ENCODE results near the gene GGT5.

DNA sequence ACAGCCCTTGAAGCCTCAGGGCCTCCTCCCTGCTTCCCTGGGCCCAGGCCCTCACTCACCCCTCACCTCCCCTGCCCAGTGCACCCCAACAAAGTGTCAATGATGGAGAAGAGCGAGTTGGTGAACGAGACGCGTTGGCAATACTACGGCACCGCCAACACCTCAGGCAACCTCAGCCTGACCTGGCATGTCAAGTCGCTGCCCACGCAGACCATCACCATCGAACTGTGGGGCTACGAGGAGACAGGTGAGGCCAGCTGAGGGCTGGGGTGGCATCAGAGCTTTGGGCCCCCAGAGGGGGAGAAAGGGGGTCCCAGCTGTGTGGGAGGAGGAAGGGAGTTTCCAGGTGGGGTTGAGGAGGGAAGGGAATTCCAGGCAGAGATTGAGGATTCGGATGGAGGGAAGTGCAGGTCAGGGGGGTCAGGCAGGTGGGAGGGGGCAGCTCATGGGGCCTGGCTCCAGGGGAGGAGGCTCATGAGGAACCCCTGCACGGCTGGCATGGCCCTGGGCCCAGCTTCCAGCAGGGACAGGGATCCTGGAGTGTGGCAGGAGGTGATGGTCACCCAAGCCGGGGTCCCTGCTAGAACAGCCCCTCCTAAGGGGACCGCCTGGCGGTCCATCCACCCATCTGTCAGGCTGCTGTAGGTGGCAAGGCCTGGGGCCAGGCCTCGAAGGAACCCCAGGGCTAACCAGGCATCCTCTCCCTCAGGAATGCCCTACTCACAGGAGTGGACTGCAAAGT lies 60.7 kb downstream of the GGT5 start:
- TF ChIP-seq CTCF (conservative IDR thresholded peaks at IDR 0.05 in 1 of 2, IDR thresholded peaks at IDR 0.05 in 1 of 2; ENCODE audit: low read depth in 1 of 2, low read length in 2 of 2): no peak
- no peak for TF ChIP-seq EZH2 (IDR thresholded peaks at IDR 0.05; ENCODE audit: low read length, missing control alignments)

Data from fibroblast of lung (primary cell).